ENCODE results near the gene UBE2E1. TPM values are rescaled to one million over a fixed set of nuclear protein-coding genes. Genes with fewer than 3 reads are reported as not detected.

The UBE2E1 gene
- total and polyA plus RNA-seq, 8 donors, result 89.1 to 214 (median 186) TPM

GRCh38 chr3:23938688-23939087, 132.9 kb downstream of the UBE2E1 start:
- H3K4me1 ChIP-seq, result no peaks in the 10 kb centered on the region
- H3K27me3 ChIP-seq, result no peaks in the 10 kb centered on the region
- DNase-seq (no peak), ATAC-seq (no peak)
- intact Hi-C loops (cut with DNase I), result no loop called here
- no peak overlapping the region for H3K4me3 ChIP-seq
- no peak for TF ChIP-seq CTCF (IDR thresholded peaks at IDR 0.05)
- H3K36me3 ChIP-seq, result no peaks in the 10 kb centered on the region
- H3K27ac ChIP-seq, result no peak overlapping the region
- no peaks in the 10 kb centered on the region for H3K9me3 ChIP-seq

- H3K27ac ChIP-seq, result no peak overlapping the region
- no peak for ATAC-seq
- H3K4me3 ChIP-seq, result no peak overlapping the region
- H3K9me3 ChIP-seq, result no peaks in the 10 kb centered on the region
- no peak for TF ChIP-seq CTCF (IDR thresholded peaks at IDR 0.05)
- H3K36me3 ChIP-seq, result no peaks in the 10 kb centered on the region
- H3K4me1 ChIP-seq, result peaks cover 0 to 6% of the 10 kb centered on the region in 2 donors
- intact Hi-C loops (cut with DNase I), result no loop called here
- H3K27me3 ChIP-seq, result no peaks in the 10 kb centered on the region
- DNase-seq, result no peak
Observed at GRCh38 chr3:23940775-23941174, 135.0 kb downstream of the UBE2E1 start.

Other genes starting within 250 kb of the UBE2E1 start
- 1 to 10 TPM; 8.8 to 9.6 TPM for gene NKIRAS1, start 111.0 kb downstream of the UBE2E1 start, total RNA-seq
- gene NKIRAS1, start 111.0 kb downstream of the UBE2E1 start, polyA plus RNA-seq (ENCODE audit: insufficient read length in 6 of 6), result 10 to 100 TPM; 14.4 to 19.7 (median 14.9) TPM
- gene RPL15, start 111.2 kb downstream of the UBE2E1 start, total RNA-seq, result 1,000 to 10,000 TPM; 1,425 to 1,431 TPM
- gene RPL15, start 111.2 kb downstream of the UBE2E1 start, polyA plus RNA-seq (ENCODE audit: insufficient read length in 6 of 6), result 1,000 to 10,000 TPM; 2,613 to 3,061 (median 2,853) TPM
- gene NR1D2, start 139.3 kb downstream of the UBE2E1 start, total RNA-seq, result 10 to 100 TPM; 18.8 to 40.0 TPM
- 10 to 100 TPM; 27.0 to 45.0 (median 40.4) TPM for gene NR1D2, start 139.3 kb downstream of the UBE2E1 start, polyA plus RNA-seq (ENCODE audit: insufficient read length in 6 of 6)

All from left lung (tissue), 10 donors.